ENCODE data around the gene PGGHG. TPM values are rescaled to one million over a fixed set of nuclear protein-coding genes. Genes with fewer than 3 reads are reported as not detected.

Gene PGGHG
- total and polyA plus RNA-seq, 5 experiments from 2014 or later, result 8.1 to 707 (median 14.9) TPM

DNA sequence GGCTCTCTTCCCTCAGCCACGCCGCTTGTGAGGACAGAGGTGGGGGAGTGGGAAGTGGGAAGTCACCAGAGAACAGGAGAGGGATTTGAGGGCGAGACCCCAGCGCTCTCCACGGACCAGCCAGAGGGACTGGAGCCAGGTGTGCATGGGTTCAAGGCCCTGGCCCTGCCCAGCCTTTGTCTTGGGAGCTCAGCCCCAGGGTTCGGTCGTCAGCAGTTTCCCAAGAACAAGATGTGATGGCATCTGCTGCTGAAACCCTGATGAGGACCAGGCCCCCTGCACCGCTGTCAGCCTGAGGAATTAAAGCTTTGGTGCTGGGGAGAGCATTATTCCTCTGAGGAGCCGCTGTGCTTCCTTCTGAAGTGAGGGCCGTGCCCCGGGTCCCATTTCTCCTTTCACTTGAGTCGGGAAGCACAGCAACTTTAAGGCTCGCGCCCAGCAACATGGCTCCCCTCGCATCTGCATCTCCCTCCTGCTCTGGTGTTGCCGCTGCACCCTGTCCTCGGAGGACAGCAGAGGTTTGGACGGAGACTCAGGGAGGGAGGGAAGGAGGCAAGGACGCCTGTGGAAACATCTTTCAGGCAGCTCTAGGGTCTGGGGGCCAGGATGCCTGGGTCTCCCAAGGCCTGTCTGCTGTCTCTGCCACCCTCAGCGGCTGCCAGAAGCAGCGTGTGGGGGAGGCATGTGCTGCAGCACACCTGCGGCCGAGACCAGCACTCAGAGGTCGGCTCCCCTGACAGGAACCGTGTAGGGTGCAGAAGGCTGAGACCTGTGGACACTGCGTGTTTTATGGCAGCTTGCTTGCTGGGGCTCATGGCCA lies 6.6 kb downstream of the PGGHG start:
- Mint-ChIP-seq H3K27me3 (no peaks in the 10 kb centered on the region), H3K4me1 (peaks cover 24 to 51% (median 39%) of the 10 kb centered on the region in 4 donors), H3K36me3 (peaks cover 0 to 27% (median 5%) of the 10 kb centered on the region in 3 donors), H3K27ac (peak overlapping the region in 9 of 10 donors; percentile 19 to 83 (median 75)), H3K4me3 (peak overlapping the region in 3 of 10 donors; percentile 44 to 66 (median 59)), H3K9me3 (no peaks in the 10 kb centered on the region)
- POLR2A ChIA-PET, result interaction anchor here (0.6 to 20.1 kb wide), 8 partner anchors 8 to 67 kb away, joined by 3 to 863 read pairs (median 4); partner anchors contain the start of gene NLRP6
- no peak for ATAC-seq
- peak in 3 of 10 donors; percentile 10 to 47 (median 18) for DNase-seq

DNA sequence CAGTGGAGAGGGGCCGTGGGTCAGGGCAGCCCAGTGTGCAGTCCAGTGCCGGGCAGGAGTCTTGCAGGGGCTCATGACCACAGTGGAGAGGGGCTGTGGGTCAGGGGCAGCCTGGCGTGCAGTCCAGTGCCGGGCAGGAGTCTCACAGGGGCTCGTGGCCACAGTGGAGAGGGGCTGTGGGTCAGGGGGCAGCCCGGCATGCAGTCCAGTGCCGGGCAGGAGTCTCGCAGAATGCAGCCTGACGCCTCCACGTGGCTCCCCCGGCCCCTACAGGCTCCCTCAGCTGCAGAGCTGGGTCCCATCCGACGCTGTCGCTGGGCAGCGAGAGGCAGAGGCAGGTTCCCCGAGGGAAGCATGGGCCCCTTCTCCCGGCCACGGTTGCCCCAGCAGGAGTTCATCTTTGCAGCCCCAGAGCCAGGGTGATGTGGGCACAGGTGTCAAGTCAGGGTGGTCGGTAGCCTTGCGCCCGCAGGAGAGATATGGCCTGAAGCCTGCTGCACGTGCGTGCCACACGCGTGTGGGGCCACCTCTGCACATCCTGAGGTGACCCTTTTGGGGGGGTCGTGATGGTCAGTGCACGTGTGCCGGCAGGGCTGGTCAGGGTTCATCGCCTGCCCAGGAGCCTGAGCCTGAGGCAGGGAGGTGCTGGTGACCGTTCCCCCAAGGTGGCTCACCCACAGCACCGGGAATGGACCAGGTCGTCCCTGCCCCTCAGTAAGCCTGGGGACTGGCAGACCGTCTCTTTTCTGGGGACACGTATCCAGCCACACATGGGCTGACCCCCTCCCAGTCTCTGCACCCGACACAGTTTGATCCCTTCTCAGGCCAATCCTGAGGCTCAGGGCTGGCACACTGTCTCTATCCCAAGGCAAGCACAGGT lies 7.5 kb downstream of the PGGHG start:
- POLR2A ChIA-PET, result interaction anchor here (0.7 to 20.1 kb wide), 5 partner anchors 8 to 52 kb away, joined by 3 to 863 read pairs (median 4); partner anchors contain the start of gene NLRP6

DNA sequence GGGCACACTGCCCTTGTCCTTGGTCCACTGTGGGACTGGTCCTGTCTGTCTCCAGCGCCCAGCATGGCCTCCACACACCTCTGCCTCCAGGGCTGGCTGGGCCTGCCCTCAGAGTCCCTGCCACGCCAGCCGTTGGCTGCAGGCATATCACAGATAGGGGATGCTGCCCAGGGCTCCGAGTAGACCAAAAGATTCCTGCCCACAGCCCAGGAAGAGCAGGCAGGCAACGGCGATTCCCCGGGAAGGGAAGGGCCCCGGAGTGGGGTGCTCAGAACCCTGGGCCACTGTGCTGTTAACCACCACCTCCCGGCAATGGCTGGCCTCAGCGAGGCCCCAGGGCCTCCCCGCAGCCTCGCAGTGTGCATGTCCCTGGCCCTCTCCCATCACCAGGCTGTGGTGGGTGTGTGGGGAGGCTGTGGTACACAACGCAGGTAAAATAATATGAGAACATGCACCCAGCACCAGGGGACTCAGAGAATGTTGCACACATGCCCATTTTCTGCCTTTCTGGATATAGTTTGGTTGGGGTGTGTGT lies 8.2 kb downstream of the PGGHG start:
- POLR2A ChIA-PET, result interaction anchor here (1.0 to 11.2 kb wide), 5 partner anchors 8 to 46 kb away, joined by 4 to 122 read pairs (median 11); partner anchors contain the start of gene PGGHG
- ATAC-seq (peak; percentile 21 to 46), DNase-seq (peak in 4 of 10 donors; percentile 17 to 41 (median 24))
- Mint-ChIP-seq H3K27me3 (peaks cover 0 to 2% (median 0%) of the 10 kb centered on the region in 5 donors), H3K36me3 (peaks cover 0 to 16% (median 2%) of the 10 kb centered on the region in 3 donors), H3K27ac (peak overlapping the region; percentile 70 to 94 (median 88)), H3K4me1 (peaks cover 19 to 48% (median 38%) of the 10 kb centered on the region in 4 donors), H3K4me3 (peak overlapping the region in 8 of 10 donors; percentile 12 to 80 (median 62)), H3K9me3 (no peaks in the 10 kb centered on the region)

More for the DNA sequence above, 7.5 kb downstream of the PGGHG start:
- DNase-seq (peak in 3 of 10 donors; percentile 5 to 59 (median 18)), ATAC-seq (no peak)
- Mint-ChIP-seq H3K9me3 (no peaks in the 10 kb centered on the region), H3K4me1 (peaks cover 19 to 50% (median 39%) of the 10 kb centered on the region in 4 donors), H3K4me3 (peak overlapping the region in 3 of 10 donors; percentile 41 to 66 (median 45)), H3K27ac (peak overlapping the region; percentile 22 to 94 (median 79)), H3K36me3 (peaks cover 0 to 21% (median 4%) of the 10 kb centered on the region in 3 donors), H3K27me3 (peaks cover 0 to 2% (median 0%) of the 10 kb centered on the region in 5 donors)

DNA sequence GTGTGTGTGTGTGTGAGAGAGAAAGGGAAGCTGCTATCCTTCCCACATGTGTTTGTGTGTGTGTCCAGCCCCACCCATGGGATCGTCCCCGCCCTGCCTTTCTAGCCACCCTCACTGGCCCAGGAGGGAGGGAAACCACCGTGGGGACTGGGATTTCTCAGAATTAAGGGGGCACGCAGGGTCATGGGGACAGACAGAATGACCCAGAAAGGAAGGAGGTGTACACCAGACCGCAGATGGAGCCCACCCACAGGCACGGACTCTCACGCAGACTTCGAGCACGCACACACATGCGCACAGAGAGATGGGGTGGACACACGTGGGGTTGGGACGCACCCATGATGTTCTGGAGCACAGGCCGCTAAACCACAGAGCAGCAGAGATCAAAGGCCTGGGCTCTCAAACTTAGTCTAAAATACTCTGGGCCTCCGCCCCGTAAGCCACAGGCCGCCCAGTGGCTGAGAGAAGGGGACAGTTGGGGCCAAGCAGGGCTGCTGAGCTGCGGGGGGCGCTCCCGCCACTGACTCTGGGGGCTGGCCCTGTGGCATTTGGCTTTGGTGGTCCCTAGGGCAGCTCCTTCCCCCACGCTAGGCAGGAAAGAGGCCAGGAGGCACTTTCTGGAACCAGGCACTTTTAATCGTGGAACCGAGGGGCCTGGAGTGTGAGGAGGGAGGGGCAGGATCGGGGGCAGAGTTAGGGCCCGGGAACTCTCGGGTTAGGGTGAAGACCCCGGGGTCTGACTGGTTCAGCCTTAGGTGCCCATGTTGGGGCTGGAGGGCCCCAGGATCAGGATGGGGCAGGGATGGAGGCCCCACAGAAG lies 8.9 kb downstream of the PGGHG start:
- peak; percentile 48 to 52 for ATAC-seq
- peak in 5 of 10 donors; percentile 28 to 72 (median 45) for DNase-seq
- Mint-ChIP-seq H3K36me3 (peaks cover 0 to 12% (median under 1%) of the 10 kb centered on the region in 3 donors), H3K27me3 (peaks cover 0 to 2% (median 0%) of the 10 kb centered on the region in 5 donors), H3K27ac (peak overlapping the region; percentile 70 to 94 (median 88)), H3K9me3 (no peaks in the 10 kb centered on the region), H3K4me3 (peak overlapping the region in 8 of 10 donors; percentile 12 to 80 (median 67)), H3K4me1 (peaks cover 18 to 48% (median 41%) of the 10 kb centered on the region in 4 donors)
- POLR2A ChIA-PET, result interaction anchor here (0.7 to 11.2 kb wide), 7 partner anchors 8 to 88 kb away, joined by 3 to 122 read pairs (median 7); partner anchors contain the start of gene PGGHG

DNA sequence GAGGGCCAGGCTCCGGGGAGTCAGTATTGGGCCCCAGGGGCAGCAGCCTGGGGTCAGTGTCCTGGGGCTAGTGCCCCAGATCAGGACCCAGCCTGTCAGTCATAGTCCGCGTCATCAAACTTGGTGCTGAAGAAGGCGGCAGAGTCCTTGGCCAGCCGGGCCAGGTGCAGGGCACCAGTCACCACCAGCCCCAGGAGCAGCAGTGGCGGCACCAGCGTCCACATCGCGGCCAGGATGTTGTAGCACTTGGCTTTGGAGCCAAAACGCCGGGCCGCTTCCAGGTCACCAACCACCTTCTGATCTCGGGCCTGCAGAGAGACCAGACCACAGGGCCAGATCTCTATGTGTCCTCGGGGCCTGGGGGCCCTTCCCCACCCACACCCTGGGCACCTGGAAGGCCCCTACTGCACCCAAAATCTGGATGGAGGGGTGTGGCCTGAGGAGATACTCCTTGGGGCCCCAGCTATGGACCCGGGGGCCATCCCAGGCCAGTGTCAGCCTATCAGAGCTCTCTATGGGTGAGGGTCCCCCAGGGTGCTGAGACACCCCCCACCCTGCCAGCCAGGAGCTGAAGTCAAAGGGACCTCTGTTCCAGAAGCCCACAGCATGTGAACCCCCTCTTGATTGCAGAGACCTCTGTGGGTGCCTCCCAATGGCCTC lies 9.6 kb downstream of the PGGHG start:
- peak overlapping the region in 5 of 10 donors; percentile 49 to 91 (median 85) for H3K27ac Mint-ChIP-seq
- H3K36me3 Mint-ChIP-seq, result peaks cover 0 to 12% (median 0%) of the 10 kb centered on the region in 3 donors
- DNase-seq, result peak in 3 of 10 donors; percentile 6 to 58 (median 17)
- peaks cover 20 to 55% (median 49%) of the 10 kb centered on the region in 4 donors for H3K4me1 Mint-ChIP-seq
- H3K4me3 Mint-ChIP-seq, result peak overlapping the region in 8 of 10 donors; percentile 12 to 71 (median 26)
- ATAC-seq, result peak in 1 of 2 donors; percentile 2
- POLR2A ChIA-PET, result interaction anchor here (0.6 to 11.2 kb wide), 13 partner anchors 9 to 209 kb away, joined by 3 to 122 read pairs (median 5); partner anchors contain the start of genes IFITM2, PGGHG and RNH1
- H3K9me3 Mint-ChIP-seq, result no peaks in the 10 kb centered on the region
- peaks cover 0 to 2% (median 0%) of the 10 kb centered on the region in 5 donors for H3K27me3 Mint-ChIP-seq

DNA sequence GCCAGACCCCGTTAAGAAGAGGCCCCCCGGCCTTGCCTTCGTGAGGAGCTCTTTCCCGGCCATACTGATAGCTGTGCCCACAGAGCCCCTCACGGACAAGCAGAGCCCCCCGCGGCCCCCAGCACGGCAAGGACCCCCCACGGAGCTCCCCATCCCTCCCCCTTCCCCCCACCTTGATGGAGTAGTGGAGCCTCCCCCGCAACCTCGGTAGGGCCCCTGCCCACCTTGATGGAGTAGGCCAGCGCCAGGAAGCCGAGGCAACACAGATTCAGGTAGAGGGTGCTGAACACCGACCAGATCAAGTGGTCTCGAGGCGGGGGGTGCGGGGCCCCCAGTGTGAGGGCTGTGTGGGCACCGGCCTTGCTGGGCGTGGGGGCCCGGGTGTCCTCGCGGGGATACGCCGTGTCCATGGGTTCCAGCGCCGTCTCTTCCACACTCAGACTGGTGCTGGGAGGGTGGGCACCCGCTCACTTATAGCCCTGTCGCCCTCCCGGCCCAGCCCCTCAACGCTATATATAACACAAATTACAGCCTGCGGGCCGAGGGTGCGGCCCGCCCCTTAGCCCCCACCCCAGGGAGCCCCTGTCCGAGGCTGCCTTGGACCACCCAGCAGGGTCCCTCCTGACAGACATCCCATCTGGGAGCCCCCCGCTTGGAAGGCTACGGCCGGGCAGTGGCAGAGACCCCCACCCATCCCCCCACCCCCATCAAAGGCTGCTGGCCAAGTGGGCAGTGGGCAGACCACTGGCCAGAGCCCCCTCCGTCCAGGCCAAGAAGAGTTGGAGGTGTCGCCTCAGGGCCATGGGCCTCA lies 10.4 kb downstream of the PGGHG start, which contains the start of gene IFITM5:
Gene IFITM5 (minus strand): TSS at position 446 of the 811 bp plus-strand sequence. CDS start 36 bp downstream, at position 410.
- Mint-ChIP-seq H3K27me3 (peaks cover 0 to 2% (median 0%) of the 10 kb centered on the region in 5 donors), H3K36me3 (peaks cover 0 to 9% (median 0%) of the 10 kb centered on the region in 3 donors), H3K4me3 (peak within 1 kb of the TSS in 6 of 10 donors; percentile 12 to 48 (median 30)), H3K9me3 (no peaks in the 10 kb centered on the region), H3K4me1 (peaks cover 20 to 60% (median 53%) of the 10 kb centered on the region in 4 donors), H3K27ac (peak within 1 kb of the TSS in 9 of 10 donors; percentile 38 to 91 (median 61))
- POLR2A ChIA-PET, result interaction anchor here (0.6 to 11.2 kb wide), 14 partner anchors 8 to 208 kb away, joined by 3 to 122 read pairs (median 4); partner anchors contain the start of genes BET1L, IFITM2, PGGHG and RIC8A
- peak in 2 of 10 donors; percentile 12 to 63 for DNase-seq
- ATAC-seq, result peak; percentile 4 to 15

DNA sequence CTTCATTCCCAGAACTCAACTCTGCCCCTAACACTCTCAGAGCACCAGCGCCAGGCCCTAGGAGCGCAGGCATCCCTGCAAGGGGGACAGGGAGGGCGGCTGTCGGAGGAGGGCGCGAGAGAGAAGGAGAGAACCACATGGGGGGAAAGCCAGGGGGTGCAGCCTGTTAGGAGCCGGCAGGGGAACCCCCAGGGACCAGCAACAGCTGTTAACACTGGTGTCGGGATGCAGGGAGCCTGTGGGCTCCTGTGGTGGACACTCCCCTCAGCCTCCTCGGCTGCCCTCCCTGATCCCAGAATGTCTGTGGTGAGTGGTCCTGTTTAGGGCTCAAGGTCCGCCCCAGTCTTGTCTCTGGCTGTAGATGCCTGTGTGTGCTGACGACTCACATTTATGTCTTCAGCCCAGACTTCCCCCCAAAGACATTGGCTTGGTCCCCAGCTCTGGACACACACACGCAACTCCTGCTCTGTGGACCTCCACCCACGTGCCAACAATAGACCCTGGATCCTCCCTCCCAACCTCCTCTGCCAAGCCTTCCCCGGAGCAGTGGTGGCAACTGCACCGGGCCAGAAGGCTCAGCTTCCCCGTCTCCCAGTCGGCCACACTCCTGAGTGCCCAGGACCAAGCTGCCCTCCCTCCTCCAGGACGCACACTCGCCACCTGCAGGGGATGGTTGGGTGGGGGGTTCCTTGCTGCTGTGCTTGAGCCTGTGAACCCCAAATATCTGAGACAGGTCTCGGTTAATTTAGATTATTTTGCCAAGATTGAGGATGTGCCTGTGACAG lies 11.2 kb downstream of the PGGHG start:
- DNase-seq (peak in 5 of 10 donors; percentile 55 to 75 (median 57)), ATAC-seq (peak; percentile 19 to 53)
- Mint-ChIP-seq H3K4me1 (peaks cover 18 to 62% (median 57%) of the 10 kb centered on the region in 4 donors), H3K9me3 (no peaks in the 10 kb centered on the region), H3K4me3 (peak overlapping the region in 4 of 10 donors; percentile 12 to 48 (median 45)), H3K27ac (peak overlapping the region in 6 of 10 donors; percentile 38 to 81 (median 60)), H3K27me3 (peaks cover 0 to 2% (median 0%) of the 10 kb centered on the region in 5 donors), H3K36me3 (peaks cover 0 to under 1% (median 0%) of the 10 kb centered on the region in 3 donors)
- POLR2A ChIA-PET, result interaction anchor here (0.7 to 11.2 kb wide), 11 partner anchors 11 to 107 kb away, joined by 3 to 122 read pairs (median 3); partner anchors contain the start of genes BET1L, PGGHG and RIC8A

DNA sequence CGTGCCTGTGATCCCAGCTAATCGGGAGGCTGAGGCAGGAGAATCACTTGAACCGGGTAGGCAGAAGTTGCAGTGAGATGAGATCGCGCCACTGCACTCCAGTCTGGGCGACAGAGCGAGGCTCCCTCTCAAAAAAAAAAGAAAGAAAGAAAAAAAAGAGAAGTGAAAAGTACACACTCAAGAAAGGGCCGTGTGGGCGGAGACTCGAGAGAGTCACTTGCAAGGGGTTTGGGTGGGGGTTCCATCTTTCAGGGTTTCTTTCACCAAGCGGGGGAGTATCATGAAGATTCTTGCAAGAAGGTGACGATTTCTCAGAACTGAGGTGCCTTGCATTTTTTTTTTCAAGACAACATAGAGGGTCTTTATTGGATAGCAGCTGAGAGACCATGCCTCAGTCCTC lies 14.4 kb downstream of the PGGHG start:
- Mint-ChIP-seq H3K27ac (peak overlapping the region in 9 of 10 donors; percentile 24 to 88 (median 58)), H3K4me3 (peak overlapping the region in 6 of 10 donors; percentile 7 to 62 (median 26)), H3K4me1 (peaks cover 22 to 72% (median 61%) of the 10 kb centered on the region in 4 donors), H3K9me3 (no peaks in the 10 kb centered on the region), H3K27me3 (peaks cover 0 to 2% (median 0%) of the 10 kb centered on the region in 5 donors), H3K36me3 (peaks cover 0 to under 1% (median 0%) of the 10 kb centered on the region in 3 donors)
- no peak for ATAC-seq
- POLR2A ChIA-PET, result interaction anchor here (0.9 to 11.2 kb wide), 8 partner anchors 10 to 82 kb away, joined by 3 to 122 read pairs (median 6); partner anchors contain the start of genes IFITM1 and PGGHG
- DNase-seq, result no peak
